Esophagus squamous epithelium (tissue), 4 donors: ENCODE results near the gene NME5.

Experiments used
- POLR2A ChIP-seq, 4 donors: fragments of 450-650 bp; IDR thresholded peaks; one replicate each; pipeline ENCODE4 v1.6.1; 2017; ENCODE audit warnings: antibody characterized with exemption in 4 of 4, mild to moderate bottlenecking in 4 of 4, moderate library complexity in 3 of 4
- TF ChIP-seq, protein P1 (sequence below), 6 experiments: fragments of 450-650 bp in 4 of 6; fragments of 200-600 bp in 2 of 6; sonication (generic) in 2 of 6; IDR thresholded peaks; one replicate each; pipeline ENCODE4 v1.5.1; 2016 to 2019; ENCODE audit warnings: antibody characterized with exemption in 6 of 6, mild to moderate bottlenecking in 4 of 6, moderate library complexity in 4 of 6

DNA sequence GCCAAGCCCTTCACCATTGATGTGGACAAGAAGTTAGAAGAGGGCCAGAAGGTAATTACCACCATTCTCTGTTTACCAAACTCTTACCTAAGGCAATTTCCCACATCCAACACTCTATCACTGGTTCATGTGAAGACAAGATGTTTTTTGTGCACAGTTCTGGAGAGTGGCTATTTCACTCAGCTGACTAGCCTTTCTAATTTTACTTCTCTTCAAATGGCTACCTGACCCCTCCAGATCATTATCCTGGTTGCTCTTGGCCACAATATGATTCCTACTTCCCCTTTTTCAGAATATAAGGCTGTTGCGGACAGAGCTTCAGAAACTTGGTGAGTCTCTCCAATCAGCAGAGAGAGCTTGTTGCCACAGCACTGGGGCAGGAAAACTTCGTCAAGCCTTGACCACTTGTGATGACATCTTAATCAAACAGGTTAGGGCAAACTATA lies 46.8 kb upstream of the NME5 start:
- TF ChIP-seq, protein P1, sequence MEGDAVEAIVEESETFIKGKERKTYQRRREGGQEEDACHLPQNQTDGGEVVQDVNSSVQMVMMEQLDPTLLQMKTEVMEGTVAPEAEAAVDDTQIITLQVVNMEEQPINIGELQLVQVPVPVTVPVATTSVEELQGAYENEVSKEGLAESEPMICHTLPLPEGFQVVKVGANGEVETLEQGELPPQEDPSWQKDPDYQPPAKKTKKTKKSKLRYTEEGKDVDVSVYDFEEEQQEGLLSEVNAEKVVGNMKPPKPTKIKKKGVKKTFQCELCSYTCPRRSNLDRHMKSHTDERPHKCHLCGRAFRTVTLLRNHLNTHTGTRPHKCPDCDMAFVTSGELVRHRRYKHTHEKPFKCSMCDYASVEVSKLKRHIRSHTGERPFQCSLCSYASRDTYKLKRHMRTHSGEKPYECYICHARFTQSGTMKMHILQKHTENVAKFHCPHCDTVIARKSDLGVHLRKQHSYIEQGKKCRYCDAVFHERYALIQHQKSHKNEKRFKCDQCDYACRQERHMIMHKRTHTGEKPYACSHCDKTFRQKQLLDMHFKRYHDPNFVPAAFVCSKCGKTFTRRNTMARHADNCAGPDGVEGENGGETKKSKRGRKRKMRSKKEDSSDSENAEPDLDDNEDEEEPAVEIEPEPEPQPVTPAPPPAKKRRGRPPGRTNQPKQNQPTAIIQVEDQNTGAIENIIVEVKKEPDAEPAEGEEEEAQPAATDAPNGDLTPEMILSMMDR (IDR thresholded peaks at IDR 0.05), result no peak
- no peak for TF ChIP-seq POLR2A (IDR thresholded peaks at IDR 0.05)
